Liver (tissue), 9 donors: ENCODE results near the gene TNRC6B. TPM values are rescaled to one million over a fixed set of nuclear protein-coding genes. Genes with fewer than 3 reads are reported as not detected.

Source experiments
- DNase-seq: peaks from one replicate; pipeline ENCODE4 v3.0.0-alpha.2; 2017; ENCODE audit warnings: low spot score
- H3K27ac ChIP-seq, 2 donors: one replicate each; pipeline ENCODE4 v1.7.0; 2013; ENCODE audit warnings: inconsistent platforms in 2 of 2, low read length in 2 of 2, control low read depth in 1 of 2, low read depth in 1 of 2, mild to moderate bottlenecking in 1 of 2
- H3K27me3 ChIP-seq, 4 donors: one replicate each; pipeline versions ENCODE4 v1.6.1 to v1.7.0; 2013; ENCODE audit warnings: low read length in 3 of 4, inconsistent platforms in 1 of 4, mild to moderate bottlenecking in 1 of 4, moderate library complexity in 1 of 4; ENCODE audit not compliant: control insufficient read depth in 4 of 4, insufficient read depth in 4 of 4
- H3K36me3 ChIP-seq, 4 donors: one replicate each; pipeline versions ENCODE4 v1.6.1 to v1.7.0; 2013; ENCODE audit warnings: low read length in 3 of 4, mild to moderate bottlenecking in 3 of 4, low read depth in 1 of 4, moderate library complexity in 1 of 4; ENCODE audit not compliant: control insufficient read depth in 4 of 4, insufficient read depth in 3 of 4
- H3K4me1 ChIP-seq, 4 donors: one replicate each; pipeline versions ENCODE4 v1.6.1 to v1.7.0; 2013; ENCODE audit warnings: low read length in 3 of 4, mild to moderate bottlenecking in 3 of 4, moderate library complexity in 1 of 4; ENCODE audit not compliant: control insufficient read depth in 4 of 4, insufficient read depth in 4 of 4
- H3K4me3 ChIP-seq, 3 donors: one replicate each; pipeline versions ENCODE4 v1.6.1 to v1.7.0; 2013; ENCODE audit warnings: low read length in 3 of 3, control low read depth in 1 of 3, low read depth in 1 of 3, mild to moderate bottlenecking in 1 of 3
- H3K9ac ChIP-seq, 2 donors: one replicate each; pipeline ENCODE4 v1.7.0; 2013; ENCODE audit warnings: low read length in 2 of 2, mild to moderate bottlenecking in 2 of 2, moderate library complexity in 2 of 2, control low read depth in 1 of 2, low read depth in 1 of 2
- H3K9me3 ChIP-seq, 4 donors: one replicate each; pipeline versions ENCODE4 v1.6.1 to v1.7.0; 2013; ENCODE audit warnings: low read length in 3 of 4; ENCODE audit not compliant: control insufficient read depth in 4 of 4
- ATF3 ChIP-seq: IDR thresholded peaks from 2 replicates; pipeline ENCODE4 v1.6.1; 2016; ENCODE audit warnings: antibody characterized with exemption
- EGR1 ChIP-seq, 2 donors: IDR thresholded peaks; 2 replicates each; pipeline ENCODE4 v1.6.1; 2016 to 2018; ENCODE audit warnings: antibody characterized with exemption in 2 of 2, low read depth in 2 of 2
- FOXA1 ChIP-seq: IDR thresholded peaks from 2 replicates; pipeline ENCODE4 v1.6.1; 2016; ENCODE audit warnings: antibody characterized with exemption
- FOXA2 ChIP-seq: IDR thresholded peaks from 2 replicates; pipeline ENCODE4 v1.6.1; 2016; ENCODE audit warnings: antibody characterized with exemption
- GABPA ChIP-seq, 2 donors: IDR thresholded peaks in 1 of 2; conservative IDR thresholded peaks in 1 of 2; 2 replicates each; pipeline ENCODE4 v1.6.1; 2016; ENCODE audit warnings: antibody characterized with exemption in 2 of 2, mild to moderate bottlenecking in 1 of 2, moderate library complexity in 1 of 2
- HNF4A ChIP-seq, 2 donors: conservative IDR thresholded peaks; 2 replicates each; pipeline ENCODE4 v1.6.1; 2016; ENCODE audit warnings: antibody characterized with exemption in 2 of 2, mild to moderate bottlenecking in 2 of 2
- HNF4G ChIP-seq: IDR thresholded peaks from 2 replicates; pipeline ENCODE4 v1.6.1; 2016; ENCODE audit warnings: antibody characterized with exemption
- JUND ChIP-seq, 2 donors: IDR thresholded peaks; 2 replicates each; pipeline ENCODE4 v1.6.1; 2016; ENCODE audit warnings: antibody characterized with exemption in 2 of 2
- NR2F2 ChIP-seq: IDR thresholded peaks from 2 replicates; pipeline ENCODE4 v1.6.1; 2016; ENCODE audit warnings: antibody characterized with exemption
- RAD21 ChIP-seq, 2 donors: IDR thresholded peaks; 2 replicates each; pipeline ENCODE4 v1.6.1; 2016; ENCODE audit warnings: antibody characterized with exemption in 2 of 2, mild to moderate bottlenecking in 2 of 2
- REST ChIP-seq: IDR thresholded peaks from 2 replicates; pipeline ENCODE4 v1.6.1; 2016; ENCODE audit warnings: antibody characterized with exemption, mild to moderate bottlenecking
- RXRA ChIP-seq, 2 donors: IDR thresholded peaks; 2 replicates each; pipeline ENCODE4 v1.6.1; 2017 to 2018; ENCODE audit warnings: antibody characterized with exemption in 2 of 2, mild to moderate bottlenecking in 1 of 2
- SP1 ChIP-seq: IDR thresholded peaks from 2 replicates; pipeline ENCODE4 v1.6.1; 2018; ENCODE audit warnings: antibody characterized with exemption, mild to moderate bottlenecking
- TAF1 ChIP-seq: conservative IDR thresholded peaks from 2 replicates; pipeline ENCODE4 v1.6.1; 2016; ENCODE audit warnings: antibody characterized with exemption, mild to moderate bottlenecking
- YY1 ChIP-seq: IDR thresholded peaks from 2 replicates; pipeline ENCODE4 v1.6.1; 2016; ENCODE audit warnings: antibody characterized with exemption, mild to moderate bottlenecking
- ZBTB33 ChIP-seq: IDR thresholded peaks from 2 replicates; pipeline ENCODE4 v1.6.1; 2016; ENCODE audit warnings: antibody characterized with exemption
- WGBS: extraction: QIAGEN DNeasy Blood & Tissue Kit; methylation state at CpG from one replicate; pipeline ENCODE4 v1.1.7; 2013; 5-methylcytosine and 5-hydroxymethylcytosine counted together
- polyA plus RNA-seq, 2 donors: library from polyadenylated mRNA; stranded (reverse) in 1 of 2; unstranded in 1 of 2; fragments of 200-250 nt in 1 of 2; fragments of >200 nt in 1 of 2; fragmentation: Nextera tagmentation in 1 of 2; extraction: Ambion mirVana in 1 of 2; gene quantifications; one replicate each; pipeline versions ENCODE4 v1.2.1 to v1.2.3, GENCODE V29; 2013 to 2015
- total RNA-seq, 2 donors: library from RNA; depleted of rRNA; stranded (reverse); fragments of >200 nt; gene quantifications; one replicate each; pipeline ENCODE4 v1.2.3, GENCODE V29; 2014
- TF ChIP-seq, protein P1 (sequence below): fragments of 150-350 bp; IDR thresholded peaks from 2 replicates; pipeline ENCODE4 v1.5.1; 2017; ENCODE audit warnings: improper control_type of control experiment, low read depth, low read length; ENCODE audit not compliant: missing input control
- TF ChIP-seq, protein P2 (sequence below): IDR thresholded peaks from 2 replicates; pipeline ENCODE4 v1.6.1; 2016; ENCODE audit warnings: antibody characterized with exemption
- donor health status: healthy.
- donor health status: healthy.
- donor health status: healthy.
- donor health status: healthy.
- donor health status: healthy.

Gene TNRC6B
- total and polyA plus RNA-seq, 4 donors: 4.6 to 39.1 (median 26.4) TPM

GRCh38 chr22:40200795-40201530, 23.2 kb downstream of the TNRC6B start:
- DNase-seq: no peak
- H3K9me3 ChIP-seq: no peaks in the 10 kb centered on the region
- H3K27me3 ChIP-seq: no peaks in the 10 kb centered on the region
- no peak overlapping the region for H3K4me3 ChIP-seq
- TF ChIP-seq RXRA (IDR thresholded peaks at IDR 0.05) (no peak), ZBTB33 (no peak), EGR1 (IDR thresholded peaks at IDR 0.05; ENCODE audit: low read depth in 2 of 2) (no peak), SP1 (no peak), YY1 (no peak), FOXA1 (no peak), REST (no peak), HNF4A (conservative IDR thresholded peaks at IDR 0.05) (no peak), JUND (IDR thresholded peaks at IDR 0.05) (no peak), FOXA2 (no peak), ATF3 (no peak), TAF1 (no peak), NR2F2 (no peak), GABPA (IDR thresholded peaks at IDR 0.05 in 1 of 2, conservative IDR thresholded peaks at IDR 0.05 in 1 of 2) (no peak), HNF4G (no peak), RAD21 (IDR thresholded peaks at IDR 0.05) (no peak)
- TF ChIP-seq, protein P1, sequence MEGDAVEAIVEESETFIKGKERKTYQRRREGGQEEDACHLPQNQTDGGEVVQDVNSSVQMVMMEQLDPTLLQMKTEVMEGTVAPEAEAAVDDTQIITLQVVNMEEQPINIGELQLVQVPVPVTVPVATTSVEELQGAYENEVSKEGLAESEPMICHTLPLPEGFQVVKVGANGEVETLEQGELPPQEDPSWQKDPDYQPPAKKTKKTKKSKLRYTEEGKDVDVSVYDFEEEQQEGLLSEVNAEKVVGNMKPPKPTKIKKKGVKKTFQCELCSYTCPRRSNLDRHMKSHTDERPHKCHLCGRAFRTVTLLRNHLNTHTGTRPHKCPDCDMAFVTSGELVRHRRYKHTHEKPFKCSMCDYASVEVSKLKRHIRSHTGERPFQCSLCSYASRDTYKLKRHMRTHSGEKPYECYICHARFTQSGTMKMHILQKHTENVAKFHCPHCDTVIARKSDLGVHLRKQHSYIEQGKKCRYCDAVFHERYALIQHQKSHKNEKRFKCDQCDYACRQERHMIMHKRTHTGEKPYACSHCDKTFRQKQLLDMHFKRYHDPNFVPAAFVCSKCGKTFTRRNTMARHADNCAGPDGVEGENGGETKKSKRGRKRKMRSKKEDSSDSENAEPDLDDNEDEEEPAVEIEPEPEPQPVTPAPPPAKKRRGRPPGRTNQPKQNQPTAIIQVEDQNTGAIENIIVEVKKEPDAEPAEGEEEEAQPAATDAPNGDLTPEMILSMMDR: no peak
- TF ChIP-seq, protein P2, sequence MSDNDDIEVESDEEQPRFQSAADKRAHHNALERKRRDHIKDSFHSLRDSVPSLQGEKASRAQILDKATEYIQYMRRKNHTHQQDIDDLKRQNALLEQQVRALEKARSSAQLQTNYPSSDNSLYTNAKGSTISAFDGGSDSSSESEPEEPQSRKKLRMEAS: no peak
- H3K27ac ChIP-seq: no peak overlapping the region
- 88% methylated on average over 7 of the region's 7 CpGs for WGBS
- H3K4me1 ChIP-seq: peaks cover 0 to 11% (median 8%) of the 10 kb centered on the region in 4 donors
- H3K36me3 ChIP-seq: peaks cover 0 to 2% (median 0%) of the 10 kb centered on the region in 4 donors
- H3K9ac ChIP-seq: no peak overlapping the region
